Hematopoietic multipotent progenitor cell treated with erythropoietin and hydrocortisone succinate and interleukin-3 and kit ligand, for 17 days (in vitro differentiated cells): Measurements from ENCODE around the gene NPSR1.
"Not testable (repeated sequence)": the region's sequence is repeated elsewhere in the genome, so short reads cannot be mapped to it uniquely, and the experiment has no call there.

Experiments used
- DNase-seq: peaks from one replicate; pipeline ENCODE4 v3.0.0-alpha.2; 2015; ENCODE audit warnings: low spot score

The NPSR1 gene

DNA sequence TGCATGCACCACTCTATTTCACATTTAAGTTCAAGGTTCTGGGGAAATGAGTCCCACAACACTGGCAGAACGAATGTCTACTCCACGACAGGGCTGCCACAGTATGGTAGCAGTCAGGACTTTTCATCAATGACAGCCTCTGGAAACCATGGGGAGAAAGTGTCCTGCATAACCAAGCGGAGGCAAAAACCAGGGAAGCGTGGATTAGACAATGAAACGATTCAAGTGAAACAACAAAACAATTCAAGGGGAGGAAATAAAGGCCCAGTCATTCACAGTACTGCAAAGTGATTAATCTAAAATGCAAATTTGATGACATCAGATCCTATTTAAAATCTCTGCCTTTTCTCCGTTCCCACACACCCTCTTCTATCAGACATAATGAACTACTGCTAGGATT lies 211.0 kb downstream of the NPSR1 start:
- no peak for DNase-seq

DNA sequence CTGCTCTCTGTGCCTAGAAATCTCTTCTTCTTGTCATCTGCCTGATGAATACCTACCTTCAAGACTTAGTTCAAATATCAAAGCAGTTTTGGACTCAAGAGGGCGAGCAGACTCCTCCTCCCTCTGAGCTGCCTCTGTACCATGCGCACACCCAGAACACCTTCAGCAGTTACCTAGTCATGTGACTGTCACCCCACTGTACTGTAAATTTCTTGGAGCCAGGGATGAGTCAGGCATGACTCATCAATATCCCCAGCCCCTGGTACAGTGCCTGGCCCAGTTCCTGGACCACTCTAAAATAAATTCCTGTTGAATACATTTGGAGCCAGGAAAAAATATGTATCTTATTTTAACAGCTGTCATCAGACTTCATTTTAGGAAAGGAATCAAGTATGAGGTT lies 212.0 kb downstream of the NPSR1 start:
- not testable (repeated sequence) for DNase-seq

DNA sequence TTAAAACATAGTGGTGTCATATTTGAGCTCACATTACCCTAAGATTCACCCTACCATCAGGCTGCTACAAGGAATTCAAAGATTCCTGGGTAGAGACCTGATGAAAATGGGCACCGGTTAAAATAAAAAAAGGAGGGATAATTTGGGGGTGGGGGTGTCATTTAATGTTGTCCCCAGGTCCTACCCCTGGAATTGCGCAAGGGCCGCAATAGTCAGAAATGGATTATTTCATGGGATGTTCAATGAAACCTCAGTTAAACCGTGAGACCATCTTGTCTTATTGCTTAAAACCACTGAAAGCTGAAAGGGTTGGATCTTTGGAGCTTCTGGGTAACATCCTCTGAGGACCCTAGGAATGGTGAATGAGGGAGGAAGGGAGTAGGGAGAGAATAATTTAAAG lies 216.3 kb downstream of the NPSR1 start:
- DNase-seq: not testable (repeated sequence)

DNA sequence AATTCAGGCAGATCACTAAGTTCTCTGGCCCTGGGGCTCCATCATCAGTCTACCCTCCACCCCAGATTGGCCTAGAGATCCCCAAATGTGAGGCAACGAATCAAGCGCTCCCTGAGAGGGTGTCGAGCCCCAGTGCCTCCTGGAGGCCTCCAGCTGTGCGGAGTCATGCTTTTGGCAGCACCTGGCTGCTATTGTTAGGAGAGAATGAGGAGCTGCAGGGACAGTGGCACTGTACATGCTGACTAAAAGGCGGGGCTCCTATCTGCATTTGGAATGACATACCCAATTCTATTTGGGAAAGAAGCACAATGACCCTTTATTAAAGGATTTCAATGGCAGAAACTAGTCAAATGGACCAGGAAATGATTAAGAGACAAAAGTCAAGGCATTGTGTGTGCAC lies 217.5 kb downstream of the NPSR1 start:
- DNase-seq: no peak

- DNase-seq: not testable (repeated sequence)
Observed at GRCh38 chr7:34878944-34879735, 221.1 kb downstream of the NPSR1 start.

DNA sequence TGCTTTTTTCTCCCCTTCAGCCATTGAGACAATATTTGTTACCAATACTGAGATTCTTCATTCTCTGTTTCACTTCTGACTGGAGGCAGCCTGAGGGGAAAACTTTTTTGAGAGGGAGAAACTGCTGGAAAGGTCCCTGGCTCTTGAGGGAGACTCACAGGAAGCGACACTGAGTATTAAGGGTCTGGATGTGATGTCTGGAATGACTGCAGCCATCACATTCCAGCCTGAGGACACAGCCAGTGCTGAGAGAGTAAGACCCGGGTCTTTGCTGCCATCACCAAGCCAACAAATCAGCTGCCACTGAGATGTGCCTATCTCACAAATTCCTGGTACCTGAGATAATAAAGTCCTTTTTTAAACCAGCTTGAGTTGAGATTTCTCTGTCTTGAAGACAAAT lies 221.9 kb downstream of the NPSR1 start:
- no peak for DNase-seq

- DNase-seq: not testable (repeated sequence)
Observed at GRCh38 chr7:34883855-34884254, 225.8 kb downstream of the NPSR1 start.

GRCh38 chr7:34886856-34887255 lies 228.8 kb downstream of the NPSR1 start:
- DNase-seq: no peak

- DNase-seq: no peak
Observed at GRCh38 chr7:34889951-34890350, 231.9 kb downstream of the NPSR1 start.

DNA sequence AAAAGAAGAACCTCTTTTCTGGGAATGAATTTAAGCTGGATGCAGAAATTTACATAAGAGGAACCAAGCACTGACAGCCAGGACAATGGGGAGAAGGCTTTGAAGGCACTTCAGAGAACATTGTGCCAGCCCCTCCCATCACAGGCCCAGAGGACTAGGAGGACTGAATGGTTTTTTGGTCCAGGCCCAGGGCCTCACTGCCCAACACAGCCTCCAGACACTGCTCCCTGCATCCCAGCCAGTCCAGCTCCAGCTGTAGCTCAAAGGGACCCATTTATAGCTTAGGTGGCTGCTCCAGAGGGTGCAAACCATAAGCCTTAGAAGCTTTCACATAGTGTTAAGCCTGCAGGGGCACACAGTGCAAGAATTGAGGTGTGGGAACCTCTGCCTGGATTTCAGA lies 237.2 kb downstream of the NPSR1 start:
- DNase-seq: no peak
